Measurements from ENCODE around the gene MAN2B2. TPM values are rescaled to one million over a fixed set of nuclear protein-coding genes. Genes with fewer than 3 reads are reported as not detected.

MAN2B2 gene
- total RNA-seq, 4 donors from 2014 or later = 3.3 to 5.6 (median 4.5) TPM

DNA sequence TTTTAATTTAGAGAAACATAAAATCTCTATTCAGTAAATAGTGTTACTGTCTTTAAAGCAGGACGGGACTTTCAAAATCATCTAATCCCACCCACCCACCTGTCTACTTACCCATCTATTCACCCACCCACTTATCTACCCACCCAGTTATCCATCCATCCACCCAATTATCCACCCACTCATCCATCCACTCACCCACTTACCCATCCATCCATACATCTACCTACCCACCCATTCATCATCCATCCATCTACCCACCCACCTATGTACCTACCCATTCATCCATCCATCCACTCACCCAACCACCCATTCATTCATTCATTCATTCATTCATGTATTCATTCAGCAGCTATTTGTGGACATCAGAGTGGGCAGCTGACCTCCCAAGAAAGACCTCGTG lies 30.6 kb downstream of the MAN2B2 start:
- no peak for ATAC-seq
- in situ Hi-C loops (cut with MboI; ENCODE audit: low sequenced_read_pairs in 4 of 4) (no loop called here), intact Hi-C loops (cut with DNase I; ENCODE audit: low total_unique reads) (no loop called here)
- no peaks in the 10 kb centered on the region for H3K27me3 ChIP-seq
- H3K4me1 ChIP-seq = no peaks in the 10 kb centered on the region
- peaks cover 0 to 9% of the 10 kb centered on the region in 2 donors for H3K36me3 ChIP-seq
- TF ChIP-seq POLR2A (IDR thresholded peaks at IDR 0.05) (no peak), CTCF (IDR thresholded peaks at IDR 0.05 in 4 of 5, conservative IDR thresholded peaks at IDR 0.05 in 1 of 5) (no peak)
- no peak for DNase-seq
- no peak overlapping the region for H3K4me3 ChIP-seq
- H3K9me3 ChIP-seq = peaks cover 0 to 4% (median 0%) of the 10 kb centered on the region in 3 donors
- no peak overlapping the region for H3K27ac ChIP-seq

- no peak for DNase-seq
- Histone ChIP-seq H3K9me3 (peaks cover 0 to 4% (median 0%) of the 10 kb centered on the region in 3 donors), H3K4me3 (no peak overlapping the region), H3K27me3 (no peaks in the 10 kb centered on the region), H3K27ac (no peak overlapping the region), H3K4me1 (no peaks in the 10 kb centered on the region), H3K36me3 (peaks cover 0 to 10% of the 10 kb centered on the region in 2 donors)
- intact Hi-C loops (cut with DNase I; ENCODE audit: low total_unique reads) (no loop called here), in situ Hi-C loops (cut with MboI; ENCODE audit: low sequenced_read_pairs in 4 of 4) (no loop called here)
- TF ChIP-seq CTCF (IDR thresholded peaks at IDR 0.05 in 4 of 5, conservative IDR thresholded peaks at IDR 0.05 in 1 of 5) = no peak
- TF ChIP-seq POLR2A (IDR thresholded peaks at IDR 0.05) = no peak
- no peak for ATAC-seq
Measured at GRCh38 chr4:6606465-6607235, 31.7 kb downstream of the MAN2B2 start.

GRCh38 chr4:6607368-6608055 lies 32.5 kb downstream of the MAN2B2 start:
- DNase-seq (no peak), ATAC-seq (no peak)
- no peaks in the 10 kb centered on the region for H3K27me3 ChIP-seq
- TF ChIP-seq CTCF (IDR thresholded peaks at IDR 0.05 in 4 of 5, conservative IDR thresholded peaks at IDR 0.05 in 1 of 5) (no peak), POLR2A (IDR thresholded peaks at IDR 0.05) (no peak)
- in situ Hi-C loops (cut with MboI; ENCODE audit: low sequenced_read_pairs in 4 of 4) (no loop called here), intact Hi-C loops (cut with DNase I; ENCODE audit: low total_unique reads) (no loop called here)
- no peaks in the 10 kb centered on the region for H3K4me1 ChIP-seq
- peaks cover 0 to 10% of the 10 kb centered on the region in 2 donors for H3K36me3 ChIP-seq
- H3K4me3 ChIP-seq = no peak overlapping the region
- H3K27ac ChIP-seq = no peak overlapping the region
- peaks cover 0 to 4% (median 0%) of the 10 kb centered on the region in 3 donors for H3K9me3 ChIP-seq

GRCh38 chr4:6608758-6609414 lies 33.9 kb downstream of the MAN2B2 start:
- in situ Hi-C loops (cut with MboI; ENCODE audit: low sequenced_read_pairs in 4 of 4) (no loop called here), intact Hi-C loops (cut with DNase I; ENCODE audit: low total_unique reads) (no loop called here)
- DNase-seq (no peak), ATAC-seq (no peak)
- H3K27me3 ChIP-seq = no peaks in the 10 kb centered on the region
- H3K4me3 ChIP-seq = no peak overlapping the region
- TF ChIP-seq CTCF (IDR thresholded peaks at IDR 0.05 in 4 of 5, conservative IDR thresholded peaks at IDR 0.05 in 1 of 5) = no peak
- TF ChIP-seq POLR2A (IDR thresholded peaks at IDR 0.05) = no peak
- H3K36me3 ChIP-seq = peaks cover 0 to 10% of the 10 kb centered on the region in 2 donors
- H3K9me3 ChIP-seq = peaks cover 0 to 4% (median 0%) of the 10 kb centered on the region in 3 donors
- no peak overlapping the region for H3K27ac ChIP-seq
- H3K4me1 ChIP-seq = no peaks in the 10 kb centered on the region
